Measurements from ENCODE around the gene FLOT1.
"Not testable (repeated sequence)": the region's sequence is repeated elsewhere in the genome, so short reads cannot be mapped to it uniquely, and the experiment has no call there.

The FLOT1 gene

DNA sequence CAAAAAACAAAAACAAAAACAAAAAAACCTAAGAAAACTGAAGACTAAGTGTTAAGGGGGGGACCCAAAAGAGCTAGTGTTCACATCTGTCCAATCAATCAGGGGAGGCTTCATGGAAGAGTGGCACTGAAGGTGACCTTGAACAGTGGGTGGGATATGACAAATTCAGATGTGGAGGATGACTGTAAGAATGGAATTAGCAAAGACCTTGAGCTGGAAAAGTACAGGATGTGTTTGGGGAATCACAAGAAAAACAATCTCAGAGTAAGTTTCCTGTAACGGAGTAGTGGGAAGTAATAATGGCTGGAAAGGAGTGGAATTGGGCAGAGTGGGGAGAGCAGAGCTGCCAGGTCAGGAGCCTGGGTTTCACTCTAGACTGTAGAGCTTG lies 4.8 kb upstream of the FLOT1 start:
- no peak for DNase-seq (ENCODE audit: low spot score)

DNA sequence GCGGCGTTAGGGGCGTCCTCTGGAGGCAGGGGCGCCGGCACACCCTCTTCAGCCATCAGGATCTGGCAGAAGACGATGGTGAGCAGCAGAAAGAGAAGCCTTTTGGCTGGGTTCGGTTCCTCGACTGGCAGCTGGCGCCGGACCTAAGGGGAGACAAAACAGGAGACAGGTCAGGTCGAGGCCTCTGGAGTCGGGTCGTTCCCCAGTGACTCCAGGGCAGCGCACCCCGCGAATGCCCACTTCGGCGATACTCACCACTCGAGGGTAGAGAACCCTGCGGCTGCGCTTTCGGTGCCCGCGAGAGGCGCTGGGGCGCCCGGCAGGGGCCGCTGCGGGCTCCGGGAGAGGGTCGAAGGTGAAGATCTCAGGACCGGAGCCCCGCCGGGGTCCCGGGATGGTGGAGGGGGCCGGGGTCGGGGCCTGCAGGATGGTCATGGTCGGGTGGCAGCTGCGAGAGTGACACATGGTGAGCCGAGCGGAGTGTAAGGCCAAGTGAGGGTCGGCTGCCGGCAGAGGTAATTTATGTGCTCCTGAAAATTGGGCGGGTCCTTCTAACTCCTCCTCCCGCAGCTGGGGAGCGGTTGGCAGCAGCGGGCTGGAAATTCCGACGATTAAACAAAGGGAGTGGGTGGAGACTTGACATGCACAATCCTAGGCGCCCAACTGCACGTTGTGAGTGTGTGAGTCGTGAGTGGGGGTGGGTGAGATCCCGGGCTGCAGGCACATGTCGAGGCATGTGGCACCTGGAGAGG lies 1.7 kb upstream of the FLOT1 start, which contains the start of gene IER3:
IER3 (minus strand) TSS at position 494 of the 752 bp plus-strand sequence; CDS start at position 465, 29 bp downstream.
- DNase-seq (ENCODE audit: low spot score) = no peak

DNA sequence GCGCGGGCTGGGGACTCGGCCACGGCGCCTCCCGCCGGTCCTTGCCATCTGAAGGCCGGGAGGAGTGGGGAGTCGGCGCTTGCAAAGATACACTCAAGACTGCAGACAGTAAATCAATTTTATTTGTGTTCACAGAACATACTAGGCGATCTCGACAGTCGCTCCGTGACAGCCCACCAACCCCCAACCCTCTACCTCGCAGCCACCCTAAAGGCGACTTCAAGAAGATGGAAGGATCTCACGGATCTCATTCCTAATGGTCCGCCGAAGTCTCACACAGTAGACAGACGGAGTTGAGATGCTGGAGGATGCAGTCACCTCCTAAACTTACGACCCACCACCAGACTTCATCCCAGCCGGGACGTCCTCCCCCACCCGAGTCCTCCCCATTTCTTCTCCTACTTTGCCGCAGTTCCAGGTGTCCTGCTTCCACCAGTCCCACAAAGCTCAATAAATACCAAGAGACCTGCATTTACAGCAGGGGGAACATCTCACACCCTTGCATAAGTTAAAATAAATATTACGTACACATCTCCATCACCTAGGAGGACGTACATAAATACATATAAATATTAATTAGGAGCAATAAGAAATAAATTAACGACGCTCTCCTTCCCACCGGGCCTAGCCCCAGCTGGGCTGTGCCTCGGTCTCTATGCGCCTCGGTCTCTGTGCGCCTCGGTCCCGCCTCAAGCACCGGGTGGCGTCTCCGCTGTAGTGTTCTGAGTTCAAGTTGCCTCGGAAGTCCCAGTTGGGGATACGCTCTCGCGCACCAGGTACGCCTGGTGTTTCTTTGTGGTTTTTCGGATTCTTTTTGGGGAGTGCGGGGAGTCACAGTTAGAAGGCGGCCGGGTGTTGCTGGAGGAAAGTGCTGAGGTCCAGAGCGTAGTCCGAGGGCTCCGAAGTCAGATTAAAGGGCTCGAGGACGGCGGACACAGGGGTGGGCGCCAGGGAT lies 889 bp upstream of the FLOT1 start:
- no peak for DNase-seq (ENCODE audit: low spot score)

GRCh38 chr6:30741789-30742315 lies 635 bp downstream of the FLOT1 start:
- DNase-seq (ENCODE audit: low spot score) = no peak

DNA sequence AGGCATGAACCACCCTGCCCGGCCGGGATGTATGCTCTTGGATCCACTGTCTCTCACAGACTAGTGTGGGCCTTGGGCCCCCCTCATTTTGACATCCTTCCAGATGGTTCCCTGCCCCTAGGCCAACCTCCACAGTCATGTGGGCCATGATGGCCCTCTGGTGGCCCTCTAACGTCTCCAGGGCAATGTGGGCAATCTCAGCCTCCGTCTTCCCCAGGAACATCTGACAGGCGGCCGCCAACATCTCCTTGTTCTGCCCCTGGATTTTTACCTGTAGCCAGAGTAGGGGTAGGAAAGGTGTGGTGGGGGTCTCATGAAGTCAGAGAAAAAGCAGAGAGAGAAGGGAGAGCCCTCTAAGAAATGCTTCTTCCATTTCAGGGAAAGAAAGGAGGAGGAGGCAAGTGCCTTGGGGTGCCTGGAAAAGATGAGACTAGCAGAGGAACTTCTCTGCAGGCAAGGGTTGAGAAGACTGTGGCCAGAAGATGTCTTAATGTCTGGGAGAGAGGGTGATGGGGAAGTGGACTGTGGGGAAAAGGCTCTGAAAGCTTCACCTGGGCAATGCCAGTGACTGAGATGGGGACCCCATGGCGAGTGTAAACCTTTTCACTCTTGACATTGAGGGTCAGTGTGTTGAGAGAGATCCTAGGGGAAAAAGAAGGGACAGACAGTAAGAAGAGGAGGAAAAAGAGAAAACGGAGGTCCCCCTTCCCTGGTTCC lies 1.3 kb downstream of the FLOT1 start:
- no peak for DNase-seq (ENCODE audit: low spot score)

GRCh38 chr6:30740540-30740870 lies 2.0 kb downstream of the FLOT1 start:
- DNase-seq (ENCODE audit: low spot score) = no peak

DNA sequence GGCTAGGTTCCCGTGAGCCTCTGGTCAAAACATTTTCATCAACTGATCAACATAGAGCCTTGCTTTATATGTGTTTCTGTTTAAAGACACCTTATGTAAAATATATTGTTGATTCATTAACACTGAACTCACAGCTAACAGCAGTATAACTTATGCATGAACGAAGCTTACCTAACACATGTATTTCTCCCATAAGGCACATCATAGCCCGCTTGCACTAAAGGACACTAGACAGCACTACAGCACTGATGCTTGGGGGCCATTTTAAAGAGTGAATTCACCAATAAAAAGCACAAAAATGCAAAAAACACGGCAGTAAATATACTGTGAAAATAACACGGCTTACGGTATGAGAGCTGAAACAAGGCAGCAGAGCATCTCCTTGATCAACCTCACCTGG lies 4.0 kb downstream of the FLOT1 start:
- no peak for DNase-seq (ENCODE audit: low spot score)

DNA sequence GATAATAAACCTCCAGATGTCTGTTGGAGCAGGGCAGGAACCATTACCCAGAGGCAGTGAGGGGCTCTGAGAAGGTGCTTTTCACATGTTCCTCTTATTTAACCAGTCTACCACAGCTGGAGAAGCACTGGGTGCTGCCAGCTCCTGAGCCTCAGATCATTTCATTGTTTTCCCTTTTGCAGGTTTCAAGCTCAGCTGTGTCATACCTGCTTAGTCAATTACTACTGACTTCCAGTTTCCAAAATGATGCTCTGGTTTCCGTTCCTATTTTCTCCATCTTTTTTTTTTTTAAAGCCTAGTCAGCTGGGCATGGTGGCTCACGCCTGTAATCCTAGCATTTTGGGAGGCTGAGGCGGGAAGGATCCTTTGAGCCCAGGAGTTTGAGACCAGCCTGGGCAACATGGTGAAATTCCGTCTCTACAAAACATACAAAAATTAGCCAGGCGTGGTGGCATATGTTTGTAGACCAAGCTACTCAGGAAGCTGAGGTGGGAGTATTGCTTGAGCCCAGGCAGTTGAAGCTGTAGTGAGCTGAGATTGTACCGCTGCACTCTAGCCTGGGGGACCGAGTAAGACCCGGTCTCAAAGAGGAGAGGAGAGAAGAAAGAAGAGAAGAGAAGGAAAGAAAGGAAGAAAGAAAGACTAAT lies 6.7 kb downstream of the FLOT1 start:
- no peak for DNase-seq (ENCODE audit: low spot score)

GRCh38 chr6:30732237-30732943 lies 10.1 kb downstream of the FLOT1 start:
- DNase-seq (ENCODE audit: low spot score) = no peak

DNA sequence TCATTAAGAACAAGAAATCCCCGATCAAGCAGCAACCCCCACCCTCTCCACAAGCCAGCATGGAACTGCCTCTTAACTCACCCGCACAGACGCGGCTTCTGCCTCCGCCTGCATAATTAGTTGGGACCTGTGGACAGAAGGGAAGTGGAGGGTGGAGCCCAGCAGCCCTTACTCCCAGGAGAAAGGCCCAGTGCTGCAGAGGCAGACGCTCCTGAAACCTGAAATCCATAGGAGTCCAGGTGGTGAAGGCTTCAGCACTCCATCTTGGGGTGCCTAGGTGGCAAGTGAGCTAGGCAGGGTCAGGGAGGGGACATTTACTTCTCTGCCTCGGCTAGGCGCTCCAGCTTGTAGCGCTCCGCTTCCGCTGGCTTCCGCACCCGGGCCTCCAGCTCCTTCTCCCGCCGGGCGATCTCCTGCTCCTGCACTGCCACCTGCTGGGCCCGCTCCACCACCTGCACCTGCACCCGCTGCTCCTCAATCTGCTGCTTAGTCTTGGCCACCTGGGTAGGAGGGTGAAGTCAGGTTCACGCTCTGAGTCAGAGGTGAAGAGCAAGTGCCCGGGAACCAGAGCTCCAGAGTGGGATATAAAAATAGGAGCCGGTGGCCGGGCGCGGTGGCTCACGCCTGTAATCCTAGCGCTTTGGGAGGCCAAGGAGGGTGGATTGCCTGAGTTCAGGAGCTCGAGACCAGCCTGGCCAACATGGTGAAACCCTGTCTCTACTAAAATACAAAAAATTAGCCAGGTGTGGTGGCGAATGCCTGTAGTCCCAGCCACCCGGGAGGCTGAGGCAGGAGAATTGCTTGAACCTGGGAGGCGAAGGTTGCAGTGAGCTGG lies 11.7 kb downstream of the FLOT1 start:
- DNase-seq (ENCODE audit: low spot score) = peak; percentile 93

GRCh38 chr6:30727920-30728553 lies 14.4 kb downstream of the FLOT1 start:
- no peak for DNase-seq (ENCODE audit: low spot score)

GRCh38 chr6:30726506-30727413 lies 15.7 kb downstream of the FLOT1 start:
- DNase-seq (ENCODE audit: low spot score) = no peak

DNA sequence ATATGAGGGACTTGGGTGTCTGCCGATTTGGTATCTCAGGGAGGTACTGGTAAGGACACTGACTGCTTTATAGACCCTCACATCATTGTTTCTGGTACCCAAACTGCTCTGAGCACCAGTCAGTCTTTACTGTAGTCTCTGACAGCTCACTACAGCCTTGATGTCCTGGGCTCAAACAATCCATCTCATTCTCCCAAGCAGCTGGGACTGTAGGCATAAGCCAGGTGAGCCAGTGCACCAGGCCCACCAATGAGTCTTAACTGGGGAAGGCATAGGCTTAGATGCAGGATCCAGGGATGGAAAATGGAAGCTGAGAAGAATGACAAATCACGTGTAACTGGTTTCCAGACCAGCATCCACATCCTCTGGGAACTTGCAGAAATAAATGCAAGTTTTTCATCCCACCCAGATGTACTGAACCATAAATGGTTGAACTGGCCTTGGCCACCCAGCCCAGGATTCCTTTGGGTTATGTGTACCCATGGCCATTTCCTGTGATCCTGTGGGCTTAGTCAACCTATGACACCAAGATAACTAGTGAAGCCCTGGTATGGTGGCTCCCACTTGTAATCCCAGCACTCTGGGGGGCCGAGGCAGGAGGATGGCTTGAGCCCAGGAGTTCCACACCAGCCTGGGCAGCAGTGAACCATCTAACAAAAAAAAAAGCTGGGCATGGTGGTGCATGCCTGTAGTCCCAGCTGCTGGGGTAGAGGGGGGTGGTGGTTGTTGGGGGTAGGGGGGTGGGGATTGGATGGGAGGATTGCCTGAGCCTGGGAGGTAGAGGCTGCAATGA lies 16.6 kb downstream of the FLOT1 start:
- no peak for DNase-seq (ENCODE audit: low spot score)

- DNase-seq (ENCODE audit: low spot score) = no peak
Measured at GRCh38 chr6:30724906-30725667, 17.4 kb downstream of the FLOT1 start.

GRCh38 chr6:30723843-30724741 lies 18.4 kb downstream of the FLOT1 start:
- DNase-seq (ENCODE audit: low spot score) = not testable (repeated sequence)

Measured in D341Med (cell line).